H9 (cell line): ENCODE measurements around the gene WARS2. TPM values are rescaled to one million over a fixed set of nuclear protein-coding genes. Genes with fewer than 3 reads are reported as not detected.

Experiments used
- DNase-seq: peaks from one replicate; pipeline ENCODE4 v3.0.0-alpha.2; 2017
- H2AFZ ChIP-seq: one replicate; pipeline ENCODE4 v1.6.1; 2013; ENCODE audit warnings: mild to moderate bottlenecking, low read length, control low read depth, moderate library complexity
- H2AK5ac ChIP-seq: 2 replicates; pipeline ENCODE4 v1.6.1; 2013; ENCODE audit warnings: low read length, control low read depth, mixed read lengths; ENCODE audit not compliant: insufficient read length
- H2BK120ac ChIP-seq: one replicate; pipeline ENCODE4 v1.6.1; 2013; ENCODE audit warnings: low read depth, mild to moderate bottlenecking, low read length, control low read depth, inconsistent platforms; ENCODE audit not compliant: poor library complexity, severe bottlenecking
- H2BK12ac ChIP-seq: 2 replicates; pipeline ENCODE4 v1.6.1; 2013; ENCODE audit warnings: low read length, control low read depth, mixed read lengths, low read depth; ENCODE audit not compliant: insufficient read length
- H2BK15ac ChIP-seq: 2 replicates; pipeline ENCODE4 v1.6.1; 2013; ENCODE audit warnings: low read depth, low read length, control low read depth
- H2BK20ac ChIP-seq: one replicate; pipeline ENCODE4 v1.6.1; 2013; ENCODE audit warnings: low read depth, mild to moderate bottlenecking, low read length, control low read depth, inconsistent platforms; ENCODE audit not compliant: poor library complexity, severe bottlenecking
- H2BK5ac ChIP-seq: 2 replicates; pipeline ENCODE4 v1.6.1; 2013; ENCODE audit warnings: low read length, control low read depth, mixed read lengths; ENCODE audit not compliant: insufficient read length
- H3K14ac ChIP-seq: 2 replicates; pipeline ENCODE4 v1.6.1; 2013; ENCODE audit warnings: low read length, control low read depth; ENCODE audit not compliant: insufficient read depth
- H3K18ac ChIP-seq: 2 replicates; pipeline ENCODE4 v1.6.1; 2013; ENCODE audit warnings: low read depth, mild to moderate bottlenecking, mixed read lengths, low read length, control low read depth; ENCODE audit not compliant: insufficient read length
- H3K23ac ChIP-seq: 2 replicates; pipeline ENCODE4 v1.6.1; 2013; ENCODE audit warnings: low read length, control low read depth, mixed read lengths, low read depth; ENCODE audit not compliant: insufficient read length
- H3K23me2 ChIP-seq: 2 replicates; pipeline ENCODE4 v1.6.1; 2013; ENCODE audit warnings: low read depth, mild to moderate bottlenecking, mixed read lengths, low read length, control low read depth; ENCODE audit not compliant: insufficient read length, poor library complexity, severe bottlenecking
- H3K27ac ChIP-seq: 2 replicates; pipeline ENCODE4 v1.5.1; 2013; ENCODE audit warnings: low read length, control low read depth, mixed read lengths, low read depth; ENCODE audit not compliant: insufficient read length
- H3K27me3 ChIP-seq: 2 replicates; pipeline ENCODE4 v1.6.1; 2013; ENCODE audit warnings: low read length, control low read depth, inconsistent platforms; ENCODE audit not compliant: insufficient read depth
- H3K4ac ChIP-seq: 2 replicates; pipeline ENCODE4 v1.6.1; 2013; ENCODE audit warnings: low read depth, mild to moderate bottlenecking, control low read depth, inconsistent platforms, low read length, moderate library complexity
- H3K4me1 ChIP-seq: 2 replicates; pipeline ENCODE4 v1.6.1; 2013; ENCODE audit warnings: low read length, control low read depth, inconsistent platforms; ENCODE audit not compliant: insufficient read depth
- H3K4me2 ChIP-seq: 2 replicates; pipeline ENCODE4 v1.6.1; 2013; ENCODE audit warnings: low read length, control low read depth, mixed read lengths; ENCODE audit not compliant: insufficient read length, insufficient read depth
- H3K56ac ChIP-seq: 2 replicates; pipeline ENCODE4 v1.6.1; 2013; ENCODE audit warnings: low read depth, mild to moderate bottlenecking, mixed read lengths, low read length, control low read depth; ENCODE audit not compliant: insufficient read length
- H3K79me1 ChIP-seq: 2 replicates; pipeline ENCODE4 v1.6.1; 2013; ENCODE audit warnings: low read depth, mild to moderate bottlenecking, moderate library complexity, low read length, control low read depth, inconsistent platforms; ENCODE audit not compliant: insufficient read depth, poor library complexity, severe bottlenecking
- H3K79me2 ChIP-seq: 2 replicates; pipeline ENCODE4 v1.6.1; 2013; ENCODE audit warnings: low read length, control low read depth, inconsistent platforms; ENCODE audit not compliant: insufficient read depth
- H3K9ac ChIP-seq: 2 replicates; pipeline ENCODE4 v1.6.1; 2013; ENCODE audit warnings: low read length, control low read depth, mixed read lengths; ENCODE audit not compliant: insufficient read length; ENCODE audit errors: extremely low read depth
- H3K9me3 ChIP-seq: one replicate; pipeline ENCODE4 v1.6.1; 2013; ENCODE audit warnings: low read depth, low read length, inconsistent platforms; ENCODE audit not compliant: control insufficient read depth
- H3T11ph ChIP-seq: one replicate; pipeline ENCODE4 v1.6.1; 2013; ENCODE audit warnings: mild to moderate bottlenecking, low read length, control low read depth, inconsistent platforms
- H4K20me1 ChIP-seq: one replicate; pipeline ENCODE4 v1.6.1; 2013; ENCODE audit not compliant: control insufficient read depth, insufficient read length, insufficient read depth
- H4K5ac ChIP-seq: 2 replicates; pipeline ENCODE4 v1.6.1; 2013; ENCODE audit warnings: low read depth, mild to moderate bottlenecking, mixed read lengths, low read length, control low read depth; ENCODE audit not compliant: insufficient read length
- H4K8ac ChIP-seq: replicated peaks from 2 replicates; pipeline ENCODE4 v1.6.1; 2013; ENCODE audit warnings: low read length, control low read depth, mixed read lengths, low read depth; ENCODE audit not compliant: insufficient read length
- H4K91ac ChIP-seq: 2 replicates; pipeline ENCODE4 v1.6.1; 2013; ENCODE audit warnings: low read depth, mild to moderate bottlenecking, moderate library complexity, mixed read lengths, low read length, control low read depth; ENCODE audit not compliant: insufficient read length
- H3K27ac Mint-ChIP-seq, 3 experiments: 2 replicates in 2 of 3; 3 replicates in 1 of 3; pipeline ENCODE4 v1.8.0; 2020 to 2021; ENCODE audit warnings: mixed read lengths in 3 of 3, mild to moderate bottlenecking in 1 of 3, moderate library complexity in 1 of 3
- H3K27me3 Mint-ChIP-seq: 2 replicates; pipeline ENCODE4 v1.8.0; 2021; ENCODE audit warnings: low read depth, mild to moderate bottlenecking, moderate library complexity, mixed read lengths
- H3K36me3 Mint-ChIP-seq, 3 experiments: 2 replicates in 2 of 3; 3 replicates in 1 of 3; pipeline ENCODE4 v1.8.0; 2020 to 2021; ENCODE audit warnings: low read depth in 3 of 3, mixed read lengths in 3 of 3; ENCODE audit not compliant: insufficient read depth in 1 of 3
- H3K4me1 Mint-ChIP-seq, 2 experiments: 2 replicates each; pipeline ENCODE4 v1.8.0; 2020; ENCODE audit warnings: mixed read lengths in 2 of 2
- H3K4me3 Mint-ChIP-seq, 2 experiments: 2 replicates in 1 of 2; 3 replicates in 1 of 2; pipeline ENCODE4 v1.8.0; 2020 to 2021; ENCODE audit warnings: mild to moderate bottlenecking in 2 of 2, mixed read lengths in 2 of 2, moderate library complexity in 1 of 2
- H3K9me3 Mint-ChIP-seq, 2 experiments: 2 replicates in 1 of 2; 3 replicates in 1 of 2; pipeline ENCODE4 v1.8.0; 2020; ENCODE audit warnings: mild to moderate bottlenecking in 2 of 2, mixed read lengths in 2 of 2, moderate library complexity in 1 of 2
- CTCF ChIP-seq: fragments of 200-600 bp; sonication (generic); conservative IDR thresholded peaks from 3 replicates; pipeline ENCODE4 v1.8.0; 2021; ENCODE audit warnings: antibody characterized with exemption, mild to moderate bottlenecking
- total RNA-seq: library from RNA; stranded (reverse); gene quantifications from 2 replicates; pipeline ENCODE4 v1.2.1, GENCODE V29; 2021

The WARS2 gene
- total RNA-seq, 1 experiment from 2014 or later: 9.7 TPM

GRCh38 chr1:119052267-119052666 lies 88.2 kb downstream of the WARS2 start:
- no peak overlapping the region for H3K4me3 Mint-ChIP-seq
- no peak overlapping the region for H3K27ac Mint-ChIP-seq

More at GRCh38 chr1:119052267-119052666, 88.2 kb downstream of the WARS2 start:
- no peak overlapping the region for H3K4me2 ChIP-seq
- H3K4me1 ChIP-seq: no peaks in the 10 kb centered on the region
- no peak for TF ChIP-seq CTCF
- H3K4ac ChIP-seq: no peak overlapping the region
- H2AK5ac ChIP-seq: no peak overlapping the region
- H2BK20ac ChIP-seq: no peak overlapping the region
- H3K14ac ChIP-seq: no peak overlapping the region
- no peak overlapping the region for H4K91ac ChIP-seq
- no peaks in the 10 kb centered on the region for H4K20me1 ChIP-seq
- H3K79me2 ChIP-seq: no peaks in the 10 kb centered on the region
- no peak overlapping the region for H3K18ac ChIP-seq
- no peak overlapping the region for H2AFZ ChIP-seq
- H3K79me1 ChIP-seq: no peaks in the 10 kb centered on the region
- no peaks in the 10 kb centered on the region for H3K9me3 ChIP-seq
- no peak overlapping the region for H2BK120ac ChIP-seq
- no peak overlapping the region for H3K9ac ChIP-seq
- Mint-ChIP-seq H3K36me3 (no peaks in the 10 kb centered on the region), H3K27me3 (no peaks in the 10 kb centered on the region), H3K4me1 (peaks cover under 1 to 3% of the 10 kb centered on the region in 2 experiments; a peak in 3 of 4 replicates), H3K9me3 (no peaks in the 10 kb centered on the region)
- no peaks in the 10 kb centered on the region for H3K27me3 ChIP-seq
- no peaks in the 10 kb centered on the region for H3K23me2 ChIP-seq
- H2BK12ac ChIP-seq: no peak overlapping the region
- H4K8ac ChIP-seq: no peak overlapping the region
- H4K5ac ChIP-seq: no peak overlapping the region
- no peak overlapping the region for H3K27ac ChIP-seq
- H2BK5ac ChIP-seq: no peak overlapping the region
- H3K23ac ChIP-seq: no peak overlapping the region
- no peak overlapping the region for H2BK15ac ChIP-seq
- H3K56ac ChIP-seq: no peak overlapping the region
- DNase-seq: no peak
- no peak overlapping the region for H3T11ph ChIP-seq
